Activated gamma-delta T cell (primary cell): ENCODE measurements around the gene TRIM3.
A peak's percentile ranks its signal among the peaks of the same experiment; 100 is the strongest.
"Not testable (repeated sequence)": the region's sequence is repeated elsewhere in the genome, so short reads cannot be mapped to it uniquely, and the experiment has no call there.

ENCODE experiments used
- DNase-seq: peaks from one replicate; lab custom pipeline; 2025; lab: John Stamatoyannopoulos, UW
- total RNA-seq, 2 donors: gene quantifications; one replicate each; lab custom pipeline; 2026; lab: John Stamatoyannopoulos, UW

The TRIM3 gene
- total RNA-seq = 25.0 to 27.7 reads per million in 2 donors

DNA sequence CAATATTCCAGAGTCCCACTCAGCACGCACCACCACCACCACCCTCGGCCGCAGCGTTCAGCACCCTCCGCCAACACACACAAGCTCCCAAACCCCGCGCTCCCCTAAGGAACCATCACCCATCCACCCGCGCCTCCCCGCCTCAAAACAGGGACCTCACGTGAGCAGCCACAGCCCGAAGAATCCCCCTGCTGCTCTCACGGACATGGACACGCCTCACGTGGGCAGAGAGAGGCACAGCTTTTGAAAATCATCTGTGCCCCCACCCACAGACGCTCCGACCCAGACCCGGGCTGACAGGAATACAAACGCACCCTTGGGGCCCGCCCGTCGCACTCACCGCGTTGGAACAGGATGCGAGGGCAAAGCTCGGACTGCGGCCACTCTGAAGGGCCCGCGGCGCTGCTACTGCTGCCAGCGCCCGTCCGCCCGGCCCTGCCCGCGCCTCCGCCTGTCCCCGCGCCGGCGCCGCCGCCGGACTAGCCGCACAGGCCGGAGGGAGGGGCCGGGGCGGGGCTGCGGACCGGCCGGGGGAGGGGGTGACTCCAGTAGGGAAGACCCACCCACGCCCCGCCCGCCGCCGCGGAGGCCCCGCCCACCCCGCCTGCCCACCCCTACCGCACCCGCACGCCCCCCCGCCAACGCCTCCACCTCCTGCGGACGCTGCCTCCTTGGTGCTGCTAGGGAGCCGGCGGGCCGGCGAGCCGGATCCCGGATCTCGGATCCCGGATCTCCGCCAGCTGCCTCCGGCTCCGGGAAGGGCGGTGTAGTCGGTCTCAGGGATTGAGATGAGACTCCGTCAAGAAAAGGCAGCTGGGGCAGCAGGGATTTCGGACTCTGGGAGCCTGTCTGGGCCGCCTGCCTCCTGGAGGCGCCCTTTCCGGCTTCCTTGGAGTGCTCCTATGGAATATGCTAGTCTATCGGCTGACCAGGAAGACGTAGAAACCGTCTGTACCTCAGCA lies at the start of gene TRIM3:
TRIM3 (minus strand) TSS at position 491 of the 962 bp plus-strand sequence. CDS start 8,246 bp downstream, outside the sequence.
- peak; percentile 79 for DNase-seq

DNA sequence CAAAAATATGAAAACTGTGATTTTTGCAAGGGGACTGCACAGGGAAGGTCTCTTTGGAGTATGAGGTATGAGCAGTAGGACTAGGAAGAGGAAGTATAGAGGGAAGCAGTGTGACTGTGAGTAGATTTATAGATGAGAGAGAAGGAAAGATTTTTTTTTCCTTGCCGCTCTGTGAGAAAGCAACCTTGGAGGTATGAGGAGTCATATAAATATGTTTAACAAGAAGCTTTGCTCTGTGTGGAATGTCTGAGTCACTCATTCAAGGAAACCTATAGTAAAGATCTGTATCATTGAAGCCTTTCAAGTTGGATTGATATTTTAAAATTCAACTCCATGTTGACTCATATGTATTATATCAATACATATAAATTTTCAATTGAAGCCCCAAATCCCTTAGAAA lies 49.5 kb upstream of the TRIM3 start:
- no peak for DNase-seq

DNA sequence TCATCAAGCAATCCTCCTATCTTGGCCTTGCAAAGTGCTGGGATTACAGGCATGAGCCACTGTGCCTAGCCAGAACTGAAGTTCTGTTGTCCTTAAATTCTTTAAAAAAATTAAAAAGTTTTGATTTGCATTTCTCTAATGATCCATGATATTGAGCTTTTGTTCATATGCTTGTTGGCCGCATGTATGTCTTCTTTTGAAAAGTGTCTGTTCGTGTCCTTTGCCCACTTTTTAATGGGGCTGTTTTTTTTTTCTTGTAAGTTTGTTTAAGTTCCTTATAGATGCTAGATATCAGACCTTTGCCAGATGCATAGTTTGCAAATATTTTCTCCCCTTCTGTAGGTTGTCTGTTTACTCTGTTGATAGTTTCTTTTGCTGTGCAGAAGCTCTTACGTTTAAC lies 48.2 kb upstream of the TRIM3 start:
- not testable (repeated sequence) for DNase-seq

DNA sequence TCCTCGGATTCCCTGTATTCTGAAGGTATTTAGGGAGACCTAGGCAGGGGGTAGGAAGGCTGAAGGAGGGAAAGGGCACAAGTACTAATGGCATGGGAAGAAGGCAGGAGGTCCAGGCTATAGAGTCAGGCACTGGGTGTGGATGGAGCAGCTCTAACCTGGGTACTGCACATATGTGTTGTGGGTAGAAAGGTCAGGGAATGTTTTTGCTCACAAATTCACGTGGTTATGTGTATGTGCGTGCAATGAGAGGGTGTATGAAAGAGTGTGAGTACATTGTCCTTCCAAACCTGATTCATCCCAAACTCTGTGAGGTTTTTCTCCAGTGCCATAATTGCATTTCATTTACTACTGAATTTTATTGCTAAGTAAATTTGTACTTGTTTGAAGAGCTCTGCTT lies 46.5 kb upstream of the TRIM3 start:
- no peak for DNase-seq

DNA sequence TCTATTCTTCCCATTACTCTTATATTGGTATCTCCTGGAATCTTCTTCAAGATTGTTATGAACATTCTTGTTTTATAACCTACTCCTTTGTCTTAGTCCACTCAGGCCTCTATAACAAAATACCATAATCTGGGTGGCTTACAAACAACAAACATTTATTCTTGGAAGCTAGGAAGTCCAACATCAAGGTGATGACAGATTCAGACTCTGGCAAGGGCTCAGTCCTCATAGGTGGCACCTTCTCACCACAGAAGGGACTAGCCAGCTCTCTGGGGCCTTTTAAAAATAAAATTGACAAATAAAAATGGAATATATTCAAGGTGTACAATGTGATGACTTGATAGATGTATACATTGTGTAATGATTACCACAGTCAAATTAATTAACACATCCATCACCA lies 43.1 kb upstream of the TRIM3 start:
- no peak for DNase-seq

DNA sequence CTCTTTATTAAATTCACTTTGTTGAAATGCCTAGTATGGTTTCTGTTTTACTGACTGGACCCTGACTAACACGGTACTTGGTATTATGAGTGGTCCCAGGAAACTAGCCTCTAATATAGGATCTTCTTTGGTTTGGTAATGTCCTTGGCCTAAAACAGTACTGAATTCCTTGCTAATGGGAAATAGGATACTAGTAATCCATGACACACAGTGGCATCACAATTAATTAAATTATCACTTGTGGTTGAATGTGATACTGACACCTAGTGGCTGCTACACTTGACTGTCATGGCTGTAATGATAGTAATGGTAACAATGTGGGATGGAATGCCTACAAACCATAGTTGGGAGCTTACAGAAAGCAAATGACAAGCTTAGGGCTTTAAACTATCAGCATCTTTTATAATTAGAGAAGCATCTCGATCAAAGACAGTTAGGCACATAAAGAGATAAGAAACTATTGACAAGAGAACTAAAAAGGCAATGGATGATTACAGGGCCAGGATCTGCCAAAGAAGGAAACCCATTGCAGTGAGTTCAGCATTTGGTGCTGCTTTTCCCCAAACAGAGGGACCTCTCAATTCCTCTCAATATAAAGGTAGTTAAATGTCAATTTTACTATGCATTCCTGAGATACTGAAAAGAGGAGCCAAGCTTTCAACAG lies 32.0 kb upstream of the TRIM3 start:
- no peak for DNase-seq

DNA sequence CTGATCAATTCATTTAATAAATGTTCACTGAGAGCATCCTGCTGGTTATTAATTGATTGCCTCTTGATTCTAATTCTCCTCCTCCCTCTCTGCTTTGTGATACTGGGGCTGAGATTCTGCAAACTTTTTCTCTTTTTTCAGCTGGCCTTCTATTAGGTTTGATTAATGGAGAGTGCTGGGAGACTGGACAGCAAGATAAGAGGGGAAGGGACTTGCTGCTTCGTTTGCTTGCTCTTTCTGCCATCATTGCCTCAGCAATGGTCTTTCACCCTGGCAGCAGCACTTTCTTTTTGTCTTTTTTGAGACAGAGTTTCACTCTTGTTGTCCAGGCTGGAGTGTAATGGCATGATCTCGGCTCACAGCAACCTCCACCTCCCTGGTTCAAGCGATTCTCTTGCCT lies 30.4 kb upstream of the TRIM3 start:
- DNase-seq = no peak

DNA sequence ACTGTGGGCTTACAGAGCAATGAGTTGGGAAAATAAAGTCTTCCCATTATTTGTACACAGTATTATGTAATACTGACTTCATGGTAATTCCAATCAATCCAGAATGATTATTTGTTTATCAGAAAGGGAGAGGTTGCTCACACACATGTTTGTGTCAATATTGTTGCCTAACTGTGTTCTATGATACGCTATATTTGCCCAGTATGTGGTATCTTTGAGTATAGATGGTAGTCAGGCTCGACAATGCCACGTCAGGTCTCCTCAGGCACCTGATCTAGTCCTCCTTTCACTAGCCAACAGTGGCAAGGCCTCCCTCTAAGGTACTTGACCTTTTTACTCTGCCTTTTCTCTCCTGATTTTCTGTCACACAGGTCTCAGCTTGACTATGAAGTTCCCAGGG lies 28.6 kb upstream of the TRIM3 start:
- no peak for DNase-seq

DNA sequence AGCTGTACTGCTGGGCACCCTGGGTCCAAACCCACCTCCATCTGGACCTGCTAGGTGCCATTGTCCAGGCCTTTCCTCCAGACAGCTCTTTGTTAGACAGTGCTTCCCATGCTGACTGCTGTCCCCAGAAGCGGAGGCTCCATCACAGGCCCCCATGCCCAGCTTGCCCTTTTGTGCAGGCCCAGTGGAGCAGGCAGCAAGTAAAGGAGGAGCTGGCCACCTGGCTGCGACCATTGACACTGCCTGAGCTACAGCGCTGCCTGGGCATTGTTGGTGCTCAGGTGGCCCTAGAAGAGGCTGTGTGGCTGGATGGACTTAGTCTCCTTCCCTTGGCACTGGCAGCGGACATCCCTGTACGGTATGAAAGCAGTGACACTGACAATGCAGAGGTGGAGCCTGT lies 24.8 kb upstream of the TRIM3 start:
- no peak for DNase-seq

DNA sequence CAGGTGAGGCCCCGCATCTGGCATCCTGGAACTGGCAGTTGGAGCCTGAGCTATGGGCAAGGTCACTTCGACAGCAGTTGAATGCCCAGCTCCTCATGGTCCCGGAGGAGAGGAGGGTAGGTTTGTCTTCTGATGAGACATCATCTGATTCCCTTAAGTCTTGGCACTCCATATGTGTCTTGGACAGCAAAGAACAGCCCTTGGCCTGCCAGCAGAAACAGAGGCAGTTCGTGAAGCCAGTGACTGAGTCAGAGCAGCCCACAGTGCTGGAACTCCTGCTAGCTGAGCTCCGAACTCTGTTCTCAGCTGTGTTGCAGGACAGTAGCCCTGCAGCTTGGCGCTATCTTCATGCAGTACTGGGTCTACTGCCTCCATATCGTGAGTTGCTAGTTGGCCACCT lies 24.4 kb upstream of the TRIM3 start:
- no peak for DNase-seq

DNA sequence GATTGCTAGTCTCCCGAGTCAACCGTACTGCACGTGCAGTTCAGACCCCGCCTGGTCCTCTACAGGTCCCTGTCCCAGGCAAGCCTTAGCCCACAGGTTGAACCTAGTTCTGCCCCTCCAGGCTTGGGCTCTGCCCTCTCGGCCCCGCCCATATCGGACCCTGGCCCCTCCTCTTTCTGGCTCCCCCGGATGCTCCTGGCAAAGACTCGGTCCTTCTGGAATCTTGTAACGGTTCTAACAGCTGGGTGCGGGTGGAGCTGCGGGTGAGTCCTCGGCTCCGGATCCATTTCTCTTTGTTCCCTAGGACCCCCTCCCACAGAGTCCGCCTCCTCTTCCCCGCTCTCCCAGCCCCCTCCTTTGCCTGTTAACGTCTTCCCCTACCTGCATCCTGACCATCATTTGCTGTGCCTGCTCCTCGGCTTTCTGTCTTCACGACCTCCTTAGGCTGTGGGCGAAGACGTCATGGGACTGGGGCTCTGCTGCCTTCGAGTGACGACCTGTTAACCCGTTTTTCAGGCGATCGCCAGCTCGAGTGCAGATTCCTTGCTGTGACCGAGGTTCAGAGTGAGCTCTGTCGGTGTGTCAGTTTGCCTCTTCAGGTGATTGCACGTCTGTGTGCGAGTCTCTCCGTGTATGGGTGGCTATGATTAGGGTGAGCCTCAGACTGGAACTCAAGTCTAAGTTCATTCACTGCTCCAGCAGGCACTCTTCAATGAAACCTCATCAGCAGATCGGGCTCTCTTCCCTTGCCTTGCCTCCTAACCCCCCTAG lies 23.5 kb upstream of the TRIM3 start, which contains the start of gene DNHD1:
DNHD1 (plus strand) TSS at position 212 of the 771 bp plus-strand sequence. CDS start 936 bp downstream, outside the sequence.
- DNase-seq = no peak

DNA sequence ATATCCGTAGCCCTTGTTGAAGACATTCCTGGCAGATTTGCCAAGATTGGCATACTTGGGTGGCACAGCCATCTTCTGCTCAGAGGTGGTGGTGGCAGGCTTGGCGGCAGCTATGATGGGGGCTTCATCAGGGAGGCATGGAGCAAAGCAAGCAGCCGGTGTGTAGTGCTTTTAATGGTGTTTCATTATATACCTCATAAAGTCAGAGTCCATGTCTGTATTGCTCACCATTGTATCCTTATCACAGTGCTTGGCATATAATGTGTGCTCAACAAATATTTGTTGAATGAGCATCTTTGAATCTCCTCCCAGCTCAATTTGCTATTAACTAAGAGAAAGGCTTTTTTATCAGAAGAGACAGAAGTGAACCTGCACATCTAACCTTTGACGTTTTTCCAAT lies 15.6 kb upstream of the TRIM3 start:
- DNase-seq = no peak

DNA sequence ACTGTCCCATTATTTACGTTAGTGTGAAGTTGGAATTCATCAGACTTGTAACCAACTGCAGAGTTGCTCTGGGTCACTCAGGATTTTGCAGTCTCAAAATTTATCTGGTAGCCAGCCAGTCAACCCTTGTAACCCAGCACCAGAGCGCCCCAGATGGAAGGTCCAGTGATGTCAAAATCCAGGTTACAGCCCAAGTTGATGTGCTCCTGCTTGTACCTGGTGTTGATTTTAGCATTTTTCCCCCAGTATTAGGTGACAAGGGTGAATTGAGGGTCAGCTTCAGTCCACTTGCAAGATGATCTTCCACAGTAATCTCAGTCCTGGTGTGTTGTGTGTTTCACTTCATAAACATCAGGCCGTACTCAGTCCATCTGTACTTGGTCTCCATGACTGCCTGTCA lies 15.1 kb upstream of the TRIM3 start:
- no peak for DNase-seq

DNA sequence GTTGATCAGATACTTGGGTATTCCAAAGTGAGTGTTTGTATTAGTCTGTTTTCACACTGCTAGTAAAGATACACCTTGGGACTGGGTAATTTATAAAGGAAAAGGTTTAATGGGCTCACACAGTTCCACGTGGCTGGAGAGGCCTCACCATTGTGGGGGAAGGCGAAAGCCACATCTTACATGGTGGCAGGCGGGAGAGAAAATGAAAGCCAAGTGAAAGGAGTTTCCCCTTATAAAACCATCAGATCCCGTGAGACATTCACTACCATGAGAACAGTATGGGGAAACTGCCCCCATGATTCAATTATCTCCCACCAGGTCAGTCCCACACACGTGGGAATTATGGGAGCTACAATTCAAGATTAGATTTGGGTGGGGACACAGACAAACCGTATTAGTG lies 14.6 kb upstream of the TRIM3 start:
- no peak for DNase-seq

DNA sequence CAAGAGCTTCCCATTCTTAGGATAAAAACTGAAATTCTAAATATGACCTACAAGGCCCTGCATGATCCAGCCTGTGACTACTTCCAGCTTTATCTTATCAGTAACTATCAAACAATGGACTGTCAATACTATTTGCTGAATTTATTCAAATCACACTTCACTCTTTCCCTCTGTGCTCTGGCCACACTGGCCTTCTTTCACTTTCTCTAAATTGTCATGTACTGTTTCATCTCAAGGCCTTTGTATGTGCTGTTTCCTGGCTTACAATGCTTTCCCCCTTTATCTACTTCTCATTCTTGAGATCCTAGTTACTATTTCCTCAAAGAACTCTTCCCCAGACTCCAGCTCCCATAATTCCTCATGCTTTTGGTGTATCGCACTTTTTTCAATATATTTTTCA lies 13.2 kb upstream of the TRIM3 start:
- no peak for DNase-seq

DNA sequence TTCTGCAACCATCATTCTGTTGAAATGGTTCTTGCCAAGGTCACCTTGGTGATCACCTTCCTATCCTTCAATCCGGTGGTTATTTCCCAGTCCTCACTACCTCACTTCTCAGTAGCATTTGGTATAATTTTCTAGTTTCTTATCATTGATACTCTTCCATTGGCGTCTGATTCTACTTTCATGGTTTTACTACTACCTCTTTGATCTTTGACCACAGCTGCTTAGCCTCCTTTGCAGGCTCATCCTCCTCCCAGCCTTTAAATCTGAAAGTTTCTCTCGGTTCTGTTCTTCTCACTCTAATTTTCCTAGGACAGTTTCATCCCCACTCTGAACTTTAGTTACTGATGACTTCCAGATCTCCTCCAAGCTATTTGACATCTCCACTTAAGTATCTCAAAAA lies 12.5 kb upstream of the TRIM3 start:
- no peak for DNase-seq

DNA sequence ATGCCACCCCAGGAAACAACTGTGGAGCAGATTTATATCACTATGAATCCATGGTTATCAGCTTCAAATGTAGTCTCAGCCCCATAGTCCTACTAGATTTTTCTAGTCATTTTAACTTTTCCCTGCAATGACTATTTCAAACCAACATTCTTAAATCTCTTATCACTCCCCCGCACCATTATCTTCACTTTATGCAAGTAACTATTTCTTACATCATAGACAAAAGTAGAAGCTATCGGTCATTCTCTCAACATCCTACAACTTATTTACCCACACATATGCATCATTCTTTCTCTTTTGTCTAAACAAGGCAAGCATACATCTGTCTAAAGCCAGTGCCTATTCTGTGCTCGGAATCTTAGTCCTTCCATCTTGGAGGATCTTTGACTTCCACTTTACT lies 11.9 kb upstream of the TRIM3 start:
- no peak for DNase-seq

DNA sequence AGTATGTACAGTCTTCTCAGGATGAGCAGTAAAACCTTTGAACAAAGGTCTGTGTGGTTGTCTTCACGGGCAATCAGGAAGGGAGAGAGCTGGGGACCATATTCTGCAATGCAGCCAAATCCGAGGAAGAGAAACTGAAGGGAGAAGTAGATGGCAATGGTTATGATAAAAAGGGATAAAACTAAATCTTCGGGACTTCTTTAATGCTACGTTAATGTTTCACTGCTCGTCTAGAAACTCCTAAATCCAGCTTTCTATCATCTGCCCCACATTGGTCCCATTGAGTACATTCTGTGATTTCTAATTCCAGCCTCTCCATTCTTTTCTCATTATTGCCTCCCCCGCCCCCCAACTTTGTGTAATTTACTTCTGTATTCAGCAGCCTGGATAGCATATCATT lies 9.3 kb upstream of the TRIM3 start:
- DNase-seq = no peak

DNA sequence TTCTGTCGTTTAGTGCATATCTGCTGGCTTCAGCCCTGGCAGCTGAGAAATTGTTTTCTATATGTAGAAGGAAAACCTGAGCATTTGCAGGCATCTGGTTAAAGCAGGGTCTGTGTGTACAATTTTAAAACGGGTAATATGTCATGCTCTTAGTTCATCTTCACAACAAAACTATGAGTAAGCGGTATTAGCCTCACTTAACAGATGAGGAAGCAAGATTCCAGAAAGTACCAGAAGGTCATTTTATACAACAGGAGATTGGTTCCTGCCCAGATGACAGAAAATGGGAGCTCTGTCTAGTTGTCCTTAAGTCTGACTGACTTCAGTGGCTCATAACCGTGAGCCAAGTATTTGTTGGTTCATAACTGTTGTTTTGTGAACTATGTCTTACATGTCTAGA lies 8.7 kb upstream of the TRIM3 start:
- DNase-seq = no peak

DNA sequence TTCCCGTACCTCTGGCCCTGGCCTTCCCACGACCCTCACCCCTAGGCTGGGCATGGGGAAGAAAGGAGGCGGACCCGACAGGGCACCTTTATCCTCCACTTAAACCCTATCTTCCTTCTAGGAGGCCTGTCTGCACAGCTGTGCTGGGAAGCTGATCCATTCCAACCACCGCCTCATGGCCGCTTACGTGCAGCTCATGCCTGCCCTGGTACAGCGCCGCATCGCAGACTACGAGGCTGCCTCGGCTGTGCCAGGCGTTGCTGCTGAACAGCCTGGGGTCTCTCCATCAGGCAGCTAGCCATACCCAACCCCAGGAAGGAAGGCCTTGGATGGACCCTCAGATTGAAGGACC lies 8.2 kb upstream of the TRIM3 start:
- DNase-seq = no peak

DNA sequence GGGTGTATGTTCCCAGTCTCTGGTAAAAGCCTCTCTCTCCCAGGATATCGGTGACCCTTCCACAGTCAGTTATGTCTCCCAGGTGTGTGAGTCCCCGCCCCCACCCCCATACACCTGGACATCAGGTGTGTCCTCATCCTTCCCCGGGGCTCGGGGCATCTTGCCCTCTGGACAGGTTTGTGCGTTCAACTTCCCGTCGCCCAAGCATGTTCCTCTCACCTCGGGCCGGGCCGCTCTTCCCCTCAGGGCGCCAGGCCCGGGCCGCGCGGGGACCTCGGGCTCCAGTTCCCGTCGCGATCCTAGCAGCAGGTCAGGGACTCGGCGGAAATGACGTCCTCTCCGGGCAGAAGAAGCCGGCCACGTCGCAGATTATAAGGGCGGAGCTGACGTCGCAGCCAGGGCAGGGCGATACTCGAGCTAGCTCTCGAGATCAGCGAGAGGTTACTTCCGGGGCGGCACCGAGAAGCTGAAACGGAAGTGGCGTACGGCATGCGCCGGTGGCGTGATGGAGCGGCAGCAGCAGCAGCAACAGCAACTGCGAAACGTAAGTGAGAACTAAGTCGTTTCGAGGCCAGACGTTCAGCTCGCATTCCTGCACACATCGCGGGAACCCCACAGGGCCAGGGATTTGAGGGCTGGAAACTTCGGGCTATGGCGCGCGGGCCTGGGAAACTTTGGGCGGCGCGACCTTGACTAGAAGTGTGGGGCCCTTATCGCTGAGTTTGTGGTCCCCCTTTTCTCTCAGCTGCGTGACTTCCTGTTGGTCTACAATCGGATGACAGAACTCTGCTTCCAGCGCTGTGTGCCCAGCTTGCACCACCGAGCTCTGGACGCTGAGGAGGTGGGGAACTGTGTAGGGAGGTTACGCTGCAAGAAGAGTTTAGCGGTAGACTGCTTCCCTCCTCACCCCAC lies 7.5 kb upstream of the TRIM3 start, which contains the start of the genes ARFIP2 and TIMM10B:
ARFIP2 (minus strand) TSS at position 320 of the 912 bp plus-strand sequence. CDS start 910 bp downstream, outside the sequence.
TIMM10B (plus strand) TSS at position 490 of the 912 bp plus-strand sequence; CDS start at position 506, 16 bp downstream.
- peak; percentile 85 for DNase-seq
